ENCODE results near the gene PROC.

The PROC gene

GRCh38 chr2:127378720-127379119 lies 39.5 kb upstream of the PROC start:
- Histone ChIP-seq H3K79me2 (ENCODE audit: insufficient read depth, low read length) (peaks cover 99% of the 10 kb centered on the region), H3K9ac (ENCODE audit: low read depth, low read length) (no peak overlapping the region), H3K9me3 (ENCODE audit: insufficient read depth, low read length, severe bottlenecking) (peaks cover 19% of the 10 kb centered on the region), H3K27me3 (ENCODE audit: insufficient read depth, low read length, poor library complexity) (no peaks in the 10 kb centered on the region), H2AFZ (ENCODE audit: low read depth, low read length) (no peak overlapping the region), H3K36me3 (ENCODE audit: insufficient read depth, low read length) (peaks cover 12% of the 10 kb centered on the region; the same call in 1 of the 2 replicates), H3K27ac (ENCODE audit: low read length) (no peak overlapping the region), H4K20me1 (ENCODE audit: insufficient read depth, low read length) (peaks cover 15% of the 10 kb centered on the region), H3K4me1 (ENCODE audit: insufficient read depth, low read length) (no peaks in the 10 kb centered on the region), H3K4me3 (ENCODE audit: low read depth in 1 of 2, low read length in 2 of 2) (no peak overlapping the region), H3K4me2 (ENCODE audit: insufficient read depth, low read length) (no peak overlapping the region)
- TF ChIP-seq, protein P1, sequence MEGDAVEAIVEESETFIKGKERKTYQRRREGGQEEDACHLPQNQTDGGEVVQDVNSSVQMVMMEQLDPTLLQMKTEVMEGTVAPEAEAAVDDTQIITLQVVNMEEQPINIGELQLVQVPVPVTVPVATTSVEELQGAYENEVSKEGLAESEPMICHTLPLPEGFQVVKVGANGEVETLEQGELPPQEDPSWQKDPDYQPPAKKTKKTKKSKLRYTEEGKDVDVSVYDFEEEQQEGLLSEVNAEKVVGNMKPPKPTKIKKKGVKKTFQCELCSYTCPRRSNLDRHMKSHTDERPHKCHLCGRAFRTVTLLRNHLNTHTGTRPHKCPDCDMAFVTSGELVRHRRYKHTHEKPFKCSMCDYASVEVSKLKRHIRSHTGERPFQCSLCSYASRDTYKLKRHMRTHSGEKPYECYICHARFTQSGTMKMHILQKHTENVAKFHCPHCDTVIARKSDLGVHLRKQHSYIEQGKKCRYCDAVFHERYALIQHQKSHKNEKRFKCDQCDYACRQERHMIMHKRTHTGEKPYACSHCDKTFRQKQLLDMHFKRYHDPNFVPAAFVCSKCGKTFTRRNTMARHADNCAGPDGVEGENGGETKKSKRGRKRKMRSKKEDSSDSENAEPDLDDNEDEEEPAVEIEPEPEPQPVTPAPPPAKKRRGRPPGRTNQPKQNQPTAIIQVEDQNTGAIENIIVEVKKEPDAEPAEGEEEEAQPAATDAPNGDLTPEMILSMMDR (IDR thresholded peaks at IDR 0.05; ENCODE audit: borderline replicate concordance, extremely low read depth, low read length, poor library complexity, severe bottlenecking): no peak
- DNase-seq: no peak
- no peak for ATAC-seq (ENCODE audit: insufficient read depth, low read depth)

DNA sequence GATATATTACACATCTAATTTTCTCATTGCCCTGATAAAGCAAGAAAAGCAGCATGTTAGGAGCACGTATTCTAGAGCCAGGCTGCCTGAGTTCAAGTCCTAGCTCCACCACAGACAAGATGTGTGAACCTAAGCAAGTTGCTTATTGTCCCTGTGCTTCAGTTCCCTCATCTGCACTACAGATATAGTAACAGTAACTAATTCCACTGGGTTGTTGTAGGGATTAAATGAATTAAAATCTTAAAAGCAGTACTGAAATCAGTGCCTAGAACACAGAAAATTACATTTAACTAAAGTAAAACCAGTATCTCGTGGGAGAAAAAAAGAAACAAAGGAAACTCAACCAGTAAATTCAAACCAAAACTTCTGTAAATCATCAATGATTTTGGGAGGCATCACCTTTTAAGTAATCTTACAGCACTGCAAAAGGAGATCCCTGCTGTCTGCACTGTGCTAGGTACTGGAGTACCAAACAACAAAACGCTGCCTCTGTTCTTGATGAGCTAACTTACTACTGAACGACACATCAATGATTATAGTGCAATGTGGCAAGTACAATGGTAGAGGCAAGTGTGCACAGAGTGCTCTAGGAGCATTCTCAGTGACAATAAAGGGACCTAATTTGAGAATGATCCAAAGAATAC lies 38.4 kb upstream of the PROC start:
- no peak overlapping the region for H3K4me2 ChIP-seq (ENCODE audit: insufficient read depth, low read length)
- DNase-seq (no peak), ATAC-seq (ENCODE audit: insufficient read depth, low read depth) (no peak)
- no peak for TF ChIP-seq EZH2 (IDR thresholded peaks at IDR 0.05; ENCODE audit: borderline replicate concordance, low read depth, low read length, severe bottlenecking)
- TF ChIP-seq, protein P1 (IDR thresholded peaks at IDR 0.05; ENCODE audit: borderline replicate concordance, extremely low read depth, low read length, poor library complexity, severe bottlenecking): no peak
- H3K4me3 ChIP-seq (ENCODE audit: low read depth in 1 of 2, low read length in 2 of 2): no peak overlapping the region
- H3K9ac ChIP-seq (ENCODE audit: low read depth, low read length): no peak overlapping the region
- no peak overlapping the region for H2AFZ ChIP-seq (ENCODE audit: low read depth, low read length)
- H3K36me3 ChIP-seq (ENCODE audit: insufficient read depth, low read length): peaks cover 17% of the 10 kb centered on the region; the same call in 1 of the 2 replicates
- H3K4me1 ChIP-seq (ENCODE audit: insufficient read depth, low read length): peaks cover 4% of the 10 kb centered on the region; the same call in 1 of the 2 replicates
- peaks cover 18% of the 10 kb centered on the region for H3K9me3 ChIP-seq (ENCODE audit: insufficient read depth, low read length, severe bottlenecking)
- no peak overlapping the region for H3K27ac ChIP-seq (ENCODE audit: low read length)
- peaks cover 98% of the 10 kb centered on the region for H3K79me2 ChIP-seq (ENCODE audit: insufficient read depth, low read length)
- H3K27me3 ChIP-seq (ENCODE audit: insufficient read depth, low read length, poor library complexity): no peaks in the 10 kb centered on the region
- peaks cover 21% of the 10 kb centered on the region for H4K20me1 ChIP-seq (ENCODE audit: insufficient read depth, low read length)

DNA sequence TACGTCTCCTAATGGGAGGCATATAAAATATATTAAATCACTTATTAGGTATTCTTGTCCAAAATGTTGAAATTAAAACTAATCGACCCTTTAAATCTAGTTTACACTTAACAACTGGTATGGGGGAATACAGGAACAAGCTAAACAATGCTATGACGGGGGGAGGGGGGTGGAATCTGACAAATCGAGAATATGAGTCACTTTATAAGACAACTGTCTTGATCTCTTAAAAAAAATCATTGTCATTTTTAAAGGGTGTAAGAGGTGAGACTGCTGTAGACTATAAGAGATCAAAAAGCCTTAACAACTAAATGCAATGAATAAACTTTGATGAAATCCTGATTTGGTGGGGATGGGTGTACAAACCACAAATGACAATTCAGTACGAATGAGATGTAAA lies 36.5 kb upstream of the PROC start:
- no peak overlapping the region for H3K9ac ChIP-seq (ENCODE audit: low read depth, low read length)
- TF ChIP-seq, protein P1 (IDR thresholded peaks at IDR 0.05; ENCODE audit: borderline replicate concordance, extremely low read depth, low read length, poor library complexity, severe bottlenecking): no peak
- no peak for TF ChIP-seq EZH2 (IDR thresholded peaks at IDR 0.05; ENCODE audit: borderline replicate concordance, low read depth, low read length, severe bottlenecking)
- peaks cover 7% of the 10 kb centered on the region for H3K9me3 ChIP-seq (ENCODE audit: insufficient read depth, low read length, severe bottlenecking)
- H2AFZ ChIP-seq (ENCODE audit: low read depth, low read length): no peak overlapping the region
- no peak overlapping the region for H3K27ac ChIP-seq (ENCODE audit: low read length)
- H3K4me3 ChIP-seq (ENCODE audit: low read depth in 1 of 2, low read length in 2 of 2): no peak overlapping the region
- H3K4me1 ChIP-seq (ENCODE audit: insufficient read depth, low read length): peaks cover 23% of the 10 kb centered on the region
- peaks cover 14% of the 10 kb centered on the region; the same call in 1 of the 2 replicates for H3K36me3 ChIP-seq (ENCODE audit: insufficient read depth, low read length)
- peaks cover 32% of the 10 kb centered on the region for H4K20me1 ChIP-seq (ENCODE audit: insufficient read depth, low read length)
- DNase-seq (no peak), ATAC-seq (ENCODE audit: insufficient read depth, low read depth) (no peak)
- H3K27me3 ChIP-seq (ENCODE audit: insufficient read depth, low read length, poor library complexity): no peaks in the 10 kb centered on the region
- H3K4me2 ChIP-seq (ENCODE audit: insufficient read depth, low read length): no peak overlapping the region
- peaks cover 99% of the 10 kb centered on the region for H3K79me2 ChIP-seq (ENCODE audit: insufficient read depth, low read length)

Measured in DND-41 (cell line).